Activated CD4-positive, alpha-beta T cell treated with anti-CD3 and anti-CD28 coated beads, Interleukin-2, Interleukin-4, amounts not matched to agents 100 ng/mL and 50 ng/mL, durations not matched to agents 16 hours and 8 hours (primary cell): Measurements from ENCODE around the gene OVOL2.

Source experiments
- DNase-seq: peaks from one replicate; pipeline ENCODE4 v3.0.0-alpha.2; 2020; ENCODE audit warnings: low spot score

Gene OVOL2

DNA sequence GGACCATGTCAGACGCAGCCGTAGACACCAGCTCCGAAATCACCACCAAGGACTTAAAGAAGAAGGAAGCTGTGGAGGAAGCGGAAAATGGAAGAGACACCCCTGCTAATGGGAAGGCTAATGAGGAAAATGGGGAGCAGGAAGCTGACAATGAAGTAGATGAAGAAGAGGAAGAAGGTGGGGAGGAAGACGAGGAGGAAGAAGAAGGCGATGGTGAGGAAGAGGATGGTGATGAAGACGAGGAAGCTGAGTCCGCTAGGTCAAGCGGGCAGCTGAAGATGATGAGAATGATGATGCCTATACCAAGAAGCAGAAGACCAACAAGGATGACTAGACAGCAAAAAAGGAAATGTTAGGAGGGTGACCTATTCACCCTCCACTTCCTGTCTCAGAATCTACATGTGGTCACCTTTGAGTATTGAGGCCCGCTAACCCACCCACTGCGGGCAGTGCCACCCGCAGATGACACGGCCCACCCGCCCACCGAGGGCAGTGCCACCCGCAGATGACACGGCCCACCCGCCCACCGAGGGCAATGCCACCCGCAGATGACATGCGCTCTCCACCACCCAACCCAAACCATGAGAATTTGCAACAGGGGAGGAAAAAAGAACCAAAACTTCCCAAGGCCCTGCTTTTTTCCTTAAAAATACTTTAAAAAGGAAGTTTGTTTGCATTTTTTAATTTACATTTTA, 45.6 kb downstream of the OVOL2 start:
- no peak for DNase-seq

DNA sequence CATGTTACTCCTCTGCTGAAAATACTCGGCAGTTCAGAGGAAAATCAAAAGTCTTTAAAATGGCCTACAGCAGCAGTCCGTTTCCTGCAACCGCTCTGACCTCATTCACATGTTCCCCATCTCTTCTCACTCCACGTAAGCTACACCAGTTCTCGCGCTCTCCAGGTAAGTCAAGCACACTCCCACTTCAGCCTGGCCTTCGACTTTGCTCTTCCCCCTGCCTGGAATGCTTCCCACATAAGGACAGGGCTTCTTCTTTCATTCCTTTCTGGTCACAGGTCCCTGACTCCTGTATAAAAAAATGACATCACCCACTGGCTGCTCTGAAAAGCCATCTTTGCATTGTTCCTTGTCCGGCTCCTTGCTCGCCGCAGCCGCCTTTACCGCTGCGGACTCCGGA, 46.2 kb downstream of the OVOL2 start:
- DNase-seq: no peak

DNA sequence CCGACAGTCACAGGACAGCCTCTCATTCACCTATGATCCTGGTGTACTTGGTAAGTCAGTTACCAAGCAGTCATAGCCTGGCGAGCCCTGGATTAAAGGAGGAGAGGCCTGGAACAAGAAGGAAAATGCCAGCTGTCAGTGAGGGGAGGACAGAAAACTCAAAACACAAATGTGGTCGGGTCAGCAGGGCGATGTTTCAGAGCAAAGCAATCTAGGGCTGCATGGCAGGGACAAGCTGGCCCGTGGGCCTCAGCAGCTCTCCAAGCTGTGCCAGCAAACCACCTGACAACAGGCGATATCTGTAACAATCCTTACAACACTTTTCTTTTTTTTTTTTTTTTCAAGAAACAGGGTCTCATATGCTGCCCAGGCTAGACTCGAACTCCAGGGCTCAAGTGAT, 48.6 kb downstream of the OVOL2 start:
- no peak for DNase-seq

DNA sequence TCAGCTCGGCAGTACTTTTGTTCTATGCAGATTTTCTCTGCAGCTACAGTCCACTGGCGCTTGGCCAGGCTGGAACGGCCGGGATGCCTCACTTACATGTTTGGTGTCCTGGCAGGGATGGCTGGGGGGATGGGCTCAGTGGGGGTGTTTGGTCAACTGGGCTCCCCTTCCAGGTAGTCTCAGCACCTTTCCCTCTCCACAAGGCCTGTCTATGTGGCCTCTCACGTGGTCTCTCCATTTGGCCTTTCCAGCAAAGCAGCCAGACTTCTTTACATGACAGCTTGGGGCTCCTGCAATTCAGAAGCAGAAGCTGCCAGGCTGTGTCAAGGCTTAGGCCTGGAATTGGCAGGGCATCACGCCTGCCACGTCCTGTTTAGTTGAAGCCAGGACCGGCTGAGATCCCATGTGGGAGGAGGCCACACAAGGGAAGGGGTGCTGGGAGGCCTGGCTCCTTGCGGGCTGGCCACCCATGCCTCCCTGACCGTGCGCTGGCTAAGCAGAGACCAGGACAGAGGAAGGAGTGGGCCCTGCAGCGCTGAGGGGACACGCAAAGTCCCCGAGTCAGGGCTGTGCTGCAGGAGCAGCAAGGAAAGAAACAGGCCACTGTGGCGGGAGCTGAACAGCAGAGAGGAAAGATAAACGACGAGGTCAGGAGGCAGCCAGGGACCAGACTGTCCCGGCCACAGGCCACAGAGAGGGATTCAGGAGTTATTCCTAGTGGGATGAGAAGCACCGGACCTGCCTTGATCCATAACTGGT, 50.0 kb downstream of the OVOL2 start:
- no peak for DNase-seq

DNA sequence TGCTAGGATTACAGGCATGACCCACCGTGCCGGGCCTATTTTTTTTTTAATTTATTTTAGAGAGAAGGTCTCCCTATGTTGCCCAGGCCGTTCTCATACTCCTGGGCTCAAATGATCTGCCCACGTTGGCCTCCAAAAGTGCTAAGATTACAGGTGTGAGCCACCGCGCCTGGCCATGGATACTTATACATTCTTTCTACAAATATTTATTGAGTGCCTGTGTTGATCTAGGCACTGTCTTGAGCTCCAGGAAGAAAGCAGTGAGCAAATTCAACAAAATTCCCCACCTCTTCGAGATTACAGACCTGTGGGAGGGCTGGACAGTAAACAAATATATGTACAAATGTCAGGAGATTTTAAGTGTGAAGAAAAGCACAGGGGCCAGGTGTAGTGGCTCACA, 51.0 kb downstream of the OVOL2 start:
- no peak for DNase-seq

DNA sequence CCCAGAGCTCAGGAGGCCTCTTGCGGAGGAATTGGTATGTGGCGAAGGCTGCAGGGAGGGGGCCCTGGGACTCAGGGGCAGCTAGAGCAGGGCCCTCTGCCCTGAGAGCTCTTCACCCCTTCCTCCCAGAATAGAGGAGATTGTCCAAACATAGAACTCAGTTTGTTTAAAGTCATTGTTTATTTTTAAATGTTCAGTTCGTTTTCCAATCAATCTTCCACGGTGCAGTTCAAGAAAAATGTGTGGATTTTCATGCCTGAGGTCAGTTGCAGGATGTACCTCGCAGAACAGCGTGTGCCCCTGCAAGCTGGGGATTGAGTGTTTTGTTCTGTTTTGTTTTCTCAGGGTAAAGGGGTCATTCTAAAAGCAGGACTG, 51.7 kb downstream of the OVOL2 start:
- no peak for DNase-seq

DNA sequence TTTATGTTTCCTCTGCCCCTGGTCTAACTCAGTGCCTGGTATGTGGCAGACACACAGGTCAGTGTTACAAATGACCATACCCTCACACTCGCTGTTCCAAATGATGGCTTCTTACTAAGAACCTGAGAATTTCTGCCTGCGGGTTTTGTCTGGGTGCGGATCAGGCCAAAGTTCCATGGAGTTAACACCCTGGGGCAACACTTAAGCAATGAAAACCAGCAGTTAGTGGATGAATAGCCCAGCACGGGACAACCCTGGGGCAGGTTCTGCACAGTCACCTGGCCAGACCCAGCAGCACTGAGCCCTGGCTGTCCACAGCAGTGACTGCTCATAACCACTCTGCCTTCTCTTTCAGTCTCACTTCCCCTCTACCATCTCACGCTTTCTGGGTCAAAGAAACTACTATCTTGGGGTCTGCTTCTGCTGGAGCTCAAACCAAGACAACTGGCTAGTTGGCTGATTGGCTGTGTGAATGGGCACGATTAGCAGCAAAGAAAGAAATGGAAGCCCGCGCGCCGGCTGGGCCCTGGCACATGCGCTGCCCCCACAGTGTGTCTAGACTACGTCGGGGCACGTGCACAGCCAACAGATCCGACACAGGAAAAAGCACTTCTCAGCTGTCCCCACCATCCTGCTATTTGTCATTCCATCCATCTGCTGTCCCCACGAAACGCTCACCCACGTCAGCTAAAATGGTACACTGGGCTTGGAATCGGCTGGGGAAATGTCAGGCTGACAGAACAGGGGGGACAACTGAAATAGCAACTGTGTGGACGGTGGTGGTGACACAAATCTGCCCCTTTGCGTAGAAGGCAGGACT, 52.3 kb downstream of the OVOL2 start:
- DNase-seq: no peak

DNA sequence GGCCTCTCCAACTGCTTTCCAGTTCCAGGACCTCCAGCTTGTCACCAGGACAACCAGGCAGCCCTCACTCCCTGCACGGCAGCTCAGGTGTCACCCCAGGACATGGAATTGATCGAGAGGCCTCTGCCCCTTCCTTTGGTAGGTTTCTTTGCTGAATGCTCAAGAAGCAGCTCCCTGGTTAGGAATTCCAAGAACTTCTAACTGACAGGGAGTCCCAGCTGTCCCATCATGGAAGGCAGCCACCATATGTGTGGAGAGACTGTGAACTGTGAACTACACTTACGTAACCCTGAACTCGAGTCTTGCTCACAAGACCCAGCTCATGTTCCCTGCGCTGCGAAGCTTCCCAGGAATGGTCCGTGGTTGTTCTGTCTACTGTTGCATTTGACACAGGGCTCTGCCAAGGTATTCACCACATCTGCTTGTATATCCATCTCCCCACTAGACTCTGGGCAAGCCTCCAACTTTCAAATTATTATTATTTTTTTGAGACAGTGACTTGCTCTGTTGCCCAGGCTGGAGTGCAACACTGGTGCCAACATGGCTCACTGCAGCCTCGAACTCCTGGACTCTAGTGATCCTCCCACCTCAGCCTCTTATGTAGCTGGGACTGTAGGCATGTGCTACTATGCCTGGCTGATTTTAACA, 53.2 kb downstream of the OVOL2 start:
- DNase-seq: no peak

DNA sequence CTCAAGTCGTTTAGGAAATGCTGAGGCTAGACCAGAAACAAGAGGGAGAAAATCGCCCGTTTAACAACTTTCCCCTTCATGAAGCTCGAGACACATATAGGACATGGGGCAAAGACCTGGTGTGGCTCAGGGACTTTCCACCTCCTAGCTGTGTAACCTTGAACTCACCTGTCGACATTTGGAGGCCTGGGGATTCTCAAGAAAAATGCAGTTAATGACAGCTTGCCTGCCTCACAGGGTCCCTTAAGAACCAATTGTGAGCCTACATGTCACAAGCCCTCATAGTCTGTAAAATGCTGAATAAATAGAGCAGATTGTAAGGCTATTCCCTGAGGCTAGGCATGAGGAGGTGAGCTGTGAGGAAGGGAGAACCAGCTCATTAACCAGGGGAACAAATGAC, 53.8 kb downstream of the OVOL2 start:
- no peak for DNase-seq

DNA sequence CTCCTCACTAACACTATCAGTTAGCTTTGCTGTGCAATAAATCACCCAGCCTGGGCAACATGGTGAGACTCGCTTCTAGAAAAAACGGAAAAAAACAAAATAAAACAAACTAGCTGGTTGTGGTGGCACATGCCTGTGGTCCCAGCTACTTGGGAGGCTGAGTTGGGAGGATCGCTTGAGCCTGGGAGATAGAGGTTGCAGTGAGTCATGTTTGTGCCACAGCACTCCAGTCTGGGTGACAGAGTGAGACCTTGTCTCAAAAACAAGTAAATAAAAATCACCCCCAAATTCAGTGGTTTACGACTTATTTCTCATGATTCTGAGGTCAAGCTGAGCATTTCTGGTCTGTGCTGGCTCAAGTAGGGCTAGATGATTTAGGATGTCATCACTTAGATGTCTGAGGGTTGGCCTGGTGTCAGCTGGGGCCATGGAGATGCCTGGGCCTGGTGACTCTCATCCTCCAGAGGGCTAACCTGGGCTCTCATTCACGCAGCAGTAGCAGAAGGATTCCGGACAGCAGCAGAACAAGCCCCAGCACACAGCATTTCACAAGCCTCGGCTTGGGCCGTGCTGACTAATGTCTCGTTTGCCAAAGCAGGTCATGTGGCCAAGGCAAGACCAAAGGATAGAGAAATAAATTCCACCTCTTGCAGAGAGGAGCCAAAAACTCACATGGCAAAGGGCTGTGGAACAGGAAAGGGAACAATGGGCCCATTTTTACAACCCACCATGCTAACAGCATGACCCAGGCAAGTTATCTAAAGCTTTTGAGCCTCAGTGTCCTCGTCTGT, 56.4 kb downstream of the OVOL2 start:
- no peak for DNase-seq

DNA sequence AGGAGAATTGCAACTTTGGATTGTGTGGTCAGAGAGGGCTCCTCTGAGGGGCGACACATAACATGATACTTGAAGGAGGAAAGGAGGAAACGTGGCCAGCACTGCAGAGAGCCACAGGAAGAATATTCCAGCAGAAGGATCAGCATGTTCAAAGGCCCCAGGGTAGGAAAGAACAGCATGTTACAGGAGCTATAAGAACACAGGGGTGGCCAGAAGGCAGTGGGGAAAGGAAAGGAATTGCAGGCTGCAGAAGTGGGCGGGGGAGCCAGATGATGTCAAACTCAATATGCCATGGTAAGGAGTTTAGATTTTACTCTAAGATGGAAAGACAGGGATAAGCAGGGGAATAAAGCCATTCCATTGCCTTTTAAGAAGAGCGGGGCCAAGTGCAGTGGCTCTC, 58.1 kb downstream of the OVOL2 start:
- no peak for DNase-seq

DNA sequence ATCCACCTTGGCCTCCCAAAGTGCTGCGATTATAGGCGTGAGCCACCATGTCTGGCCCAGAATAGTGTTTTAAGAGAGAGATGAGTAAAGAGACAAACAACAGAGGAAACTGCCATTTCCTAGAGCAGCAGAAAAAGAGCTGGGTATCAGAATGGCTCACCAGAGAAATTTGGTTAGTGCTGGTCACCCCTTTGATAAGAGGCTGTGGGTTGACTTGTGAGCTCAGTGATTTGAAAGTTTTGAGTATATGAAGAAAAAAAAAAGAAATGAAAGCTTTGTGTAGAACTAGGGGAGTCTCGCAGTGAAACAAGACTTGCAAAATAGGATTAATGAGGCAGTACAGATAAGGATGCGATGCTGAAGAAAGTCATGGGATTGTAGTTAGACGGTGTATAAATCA, 59.3 kb downstream of the OVOL2 start:
- no peak for DNase-seq

DNA sequence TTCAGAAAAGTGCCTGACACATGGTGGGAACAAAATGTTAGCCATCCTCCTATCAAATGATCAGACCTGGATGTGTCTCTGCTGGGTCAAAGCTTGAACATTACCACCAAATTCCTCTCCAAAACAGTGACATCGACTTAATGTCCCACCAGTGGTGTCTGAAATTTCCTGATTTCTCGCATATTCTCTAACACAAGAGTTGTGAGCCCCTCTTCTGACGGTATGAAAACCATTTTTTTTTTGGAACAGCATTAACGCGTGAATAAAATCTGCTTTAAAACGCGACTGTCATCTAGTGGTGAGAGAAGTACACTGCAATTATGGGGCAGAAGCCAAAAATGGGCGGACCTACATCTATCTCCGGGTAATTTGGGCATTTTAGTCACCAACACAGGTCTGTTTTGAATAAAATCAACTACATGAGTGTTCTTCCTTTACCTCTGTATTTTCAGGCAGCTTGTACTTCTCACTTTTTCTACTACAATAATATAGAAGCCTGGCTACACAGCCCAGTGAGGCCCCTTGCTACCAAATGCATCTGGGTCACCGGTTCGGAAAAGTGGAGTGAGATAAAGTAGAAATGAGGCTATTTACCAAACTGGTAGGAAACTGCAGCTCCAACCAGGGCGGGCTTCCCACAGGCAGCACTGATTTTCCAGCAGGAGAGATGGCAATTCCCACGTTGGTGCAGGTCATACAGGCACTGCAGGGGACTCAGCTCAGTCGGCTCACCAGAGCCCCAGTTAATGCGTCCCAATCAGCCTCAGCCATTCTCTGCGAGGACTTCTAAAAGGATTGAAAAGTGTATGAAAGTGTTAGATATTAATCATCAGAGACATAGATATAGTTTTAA, 61.5 kb downstream of the OVOL2 start:
- DNase-seq: peak; percentile 70

DNA sequence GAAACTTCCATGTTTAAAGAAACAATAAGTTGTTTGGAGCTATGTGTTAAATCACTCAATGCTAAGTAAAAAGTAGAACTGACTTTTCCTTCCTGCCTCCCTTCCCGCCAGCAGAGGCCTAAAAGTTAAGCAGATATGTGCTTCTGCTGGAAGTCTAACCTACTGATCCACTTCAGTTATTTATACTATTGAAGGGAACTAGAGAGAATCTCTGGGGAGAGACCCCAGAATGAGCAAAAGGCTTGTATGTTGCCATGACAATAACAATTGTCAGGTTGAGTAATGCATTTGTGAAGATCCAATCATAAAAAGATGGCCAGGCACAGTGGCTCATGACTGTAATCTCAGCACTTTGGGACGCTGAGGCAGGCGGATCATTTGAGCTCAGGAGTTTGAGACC, 64.2 kb downstream of the OVOL2 start:
- no peak for DNase-seq

DNA sequence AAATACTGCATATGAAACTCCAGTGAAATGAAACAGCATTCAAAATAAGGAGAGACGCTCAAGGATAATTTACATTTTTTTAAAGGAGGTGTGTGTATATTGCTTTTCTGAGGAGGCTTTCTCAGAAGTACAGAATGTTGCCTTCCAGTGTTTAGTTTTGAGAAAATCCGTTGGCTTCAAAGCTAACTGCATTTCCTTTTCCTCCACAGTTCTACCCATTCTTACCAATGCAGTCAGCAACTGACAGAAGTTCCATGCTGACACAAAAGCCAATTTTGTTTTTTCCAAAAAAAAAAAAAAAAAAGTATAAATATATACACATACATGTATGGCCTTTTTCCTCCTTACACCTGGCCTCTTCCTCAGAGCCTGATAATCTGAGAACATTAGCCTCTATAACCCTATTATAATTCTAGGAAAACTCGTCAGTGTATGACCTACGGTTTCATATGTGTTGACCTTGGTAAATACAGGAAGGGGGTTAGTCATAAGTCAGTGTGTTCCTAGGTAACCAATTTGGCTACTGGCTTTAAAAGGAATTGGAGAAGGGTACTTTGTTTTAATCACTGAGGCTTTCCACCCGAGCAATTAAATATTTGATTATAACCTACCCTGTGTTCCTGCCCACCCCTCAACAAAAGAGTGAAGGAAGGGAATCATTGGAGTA, 64.7 kb downstream of the OVOL2 start:
- DNase-seq: peak; percentile 38

DNA sequence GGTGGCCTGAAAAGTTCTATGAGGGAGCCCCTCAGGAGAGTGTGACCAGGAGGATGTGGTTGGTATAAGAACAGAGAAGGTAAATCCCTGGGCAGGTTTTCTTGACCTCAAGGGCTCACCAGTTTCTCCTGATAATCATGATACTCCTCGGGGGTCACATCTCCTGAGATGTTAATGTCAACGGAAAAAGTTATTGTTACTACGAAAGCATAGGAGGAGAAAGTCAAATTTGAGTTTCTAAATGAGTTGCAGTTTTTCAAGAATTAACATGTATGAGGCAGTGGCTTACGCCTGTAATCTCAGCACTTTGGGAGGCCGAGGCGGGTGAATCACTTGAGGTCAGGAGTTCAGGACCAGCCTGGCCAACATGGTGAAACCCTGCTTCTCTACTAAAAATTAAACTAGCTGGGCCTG, 65.5 kb downstream of the OVOL2 start:
- DNase-seq: peak; percentile 79

DNA sequence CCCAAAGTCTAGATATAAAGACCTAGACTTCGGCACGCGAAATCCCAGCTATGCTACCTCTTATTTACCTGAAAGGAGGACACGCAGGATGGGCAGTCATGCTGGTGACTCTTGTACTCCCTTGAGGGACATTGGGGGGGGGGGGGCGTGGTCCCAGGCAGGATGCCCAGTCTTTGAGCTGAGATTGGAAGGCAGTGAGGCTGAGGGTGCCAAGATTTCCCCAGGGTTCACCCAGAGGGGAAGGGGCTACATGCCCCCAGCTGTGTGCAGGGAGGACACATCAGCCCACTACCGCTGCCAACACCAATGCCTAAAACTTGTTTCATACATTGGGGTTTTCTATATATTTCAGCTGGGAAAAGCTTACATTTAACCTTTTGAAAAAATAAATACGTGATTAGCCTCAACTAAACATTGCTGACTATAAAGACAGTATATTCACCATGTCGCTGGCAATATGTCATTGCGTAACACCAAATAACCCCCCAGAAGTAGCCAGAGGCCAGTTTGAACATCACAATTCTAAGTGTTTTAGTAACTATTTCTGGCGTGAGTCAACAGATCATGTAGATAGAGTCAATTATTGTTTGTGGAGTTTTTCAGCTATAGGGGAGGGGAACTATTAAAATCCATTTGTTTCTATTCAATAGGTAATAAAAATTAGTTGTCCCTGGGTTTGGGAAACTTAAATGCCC, 67.3 kb downstream of the OVOL2 start:
- no peak for DNase-seq

DNA sequence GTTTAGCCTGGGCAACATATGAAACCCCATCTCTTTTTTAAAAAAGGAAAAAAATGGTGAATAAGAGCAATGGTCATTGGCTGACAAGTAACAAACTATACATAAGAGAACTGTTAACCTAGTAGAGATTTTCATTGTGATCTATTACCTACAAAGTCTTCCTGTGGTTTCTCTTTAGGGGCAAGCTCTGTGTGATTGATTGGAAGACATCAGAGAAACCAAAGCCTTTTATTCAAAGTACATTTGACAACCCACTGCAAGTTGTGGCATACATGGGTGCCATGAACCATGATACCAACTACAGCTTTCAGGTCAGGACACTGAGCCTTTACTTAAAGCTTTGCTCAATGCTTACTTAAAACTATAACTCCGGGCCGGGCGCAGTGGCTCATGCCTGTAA, 69.7 kb downstream of the OVOL2 start:
- no peak for DNase-seq

DNA sequence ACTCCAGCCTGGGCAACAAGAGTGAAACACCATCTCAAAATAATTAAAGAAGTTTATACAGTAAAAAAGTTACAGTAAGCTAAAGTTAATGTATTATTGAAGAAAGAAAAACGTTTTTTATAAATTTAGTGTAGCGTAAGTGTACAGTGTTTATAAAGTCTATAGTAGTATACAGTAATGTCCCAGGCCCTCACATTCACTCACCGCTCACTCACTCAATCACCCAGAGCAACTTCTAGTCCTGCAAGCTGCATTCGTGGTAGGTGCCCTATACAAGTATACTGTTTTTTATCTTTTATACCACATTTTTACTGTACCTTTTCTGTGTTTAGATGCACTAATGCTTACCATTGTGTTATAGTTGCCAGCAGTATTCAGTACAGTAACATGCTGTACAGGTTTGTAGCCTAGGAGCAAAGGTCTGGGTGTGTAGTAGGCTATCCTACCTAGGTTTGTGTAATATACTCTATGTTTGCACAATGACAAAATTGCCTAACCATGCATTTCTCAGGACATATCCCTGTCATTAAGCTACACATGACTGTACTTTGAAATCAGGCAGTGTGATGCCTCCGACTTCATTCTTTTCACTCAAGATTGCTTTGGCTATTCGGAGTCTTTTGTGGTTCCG, 72.2 kb downstream of the OVOL2 start:
- DNase-seq: no peak
